Mesodermal cell (in vitro differentiated cells): ENCODE results near the gene ADCK1. TPM values are rescaled to one million over a fixed set of nuclear protein-coding genes. Genes with fewer than 3 reads are reported as not detected.
"Not testable (repeated sequence)": the region's sequence is repeated elsewhere in the genome, so short reads cannot be mapped to it uniquely, and the experiment has no call there.

Experiments
- H3K27ac ChIP-seq: 2 replicates; pipeline ENCODE4 v1.7.0; 2013; ENCODE audit warnings: mild to moderate bottlenecking, low read depth, low read length, moderate library complexity; ENCODE audit not compliant: severe bottlenecking
- H3K36me3 ChIP-seq: 2 replicates; pipeline ENCODE4 v1.7.1; 2013; ENCODE audit warnings: mild to moderate bottlenecking, low read length, moderate library complexity; ENCODE audit not compliant: control insufficient read depth, insufficient read depth
- H3K4me1 ChIP-seq: one replicate; pipeline ENCODE4 v1.7.1; 2013; ENCODE audit warnings: mild to moderate bottlenecking, low read length; ENCODE audit not compliant: insufficient read depth, control insufficient read depth, poor library complexity, severe bottlenecking
- H3K4me3 ChIP-seq: 2 replicates; pipeline ENCODE4 v1.7.0; 2013; ENCODE audit warnings: low read length, control low read depth, mild to moderate bottlenecking; ENCODE audit not compliant: insufficient read depth, poor library complexity, severe bottlenecking; ENCODE audit errors: extremely low read depth
- H3K9me3 ChIP-seq: 2 replicates; pipeline ENCODE4 v1.7.1; 2013; ENCODE audit warnings: mild to moderate bottlenecking, low read length, moderate library complexity; ENCODE audit not compliant: control insufficient read depth
- WGBS, 2 experiments: methylation state at CpG; one replicate each; pipeline ENCODE4 v1.1.5; 2013; ENCODE audit warnings: missing lambda C conversion rate in 2 of 2; ENCODE audit not compliant: insufficient coverage in 2 of 2; 5-methylcytosine and 5-hydroxymethylcytosine counted together
- polyA plus RNA-seq, 2 experiments: library from polyadenylated mRNA; stranded (reverse); fragments of 50-300 nt; gene quantifications; one replicate each; pipeline ENCODE4 v1.2.3, GENCODE V29; 2013

The ADCK1 gene
- 5.4 TPM for polyA plus RNA-seq (2013, experiment 1 of 2)
- 6.2 TPM for polyA plus RNA-seq (2013, experiment 2 of 2)

GRCh38 chr14:77799863-77800730 lies at the start of gene ADCK1:
Gene ADCK1, plus strand, starts transcription at chr14:77800109. Its CDS starts 18,870 bp downstream, at chr14:77818979.
- peaks cover 5% of the 10 kb centered on the region for H3K4me1 ChIP-seq
- peak within 1 kb of the TSS; percentile 64 for H3K4me3 ChIP-seq
- H3K36me3 ChIP-seq = no peaks in the 10 kb centered on the region
- WGBS, 2 experiments = 1 to 4% methylated on average over 48 to 64 of the region's 66 CpGs
- peak within 1 kb of the TSS; percentile 71 for H3K27ac ChIP-seq
- no peaks in the 10 kb centered on the region for H3K9me3 ChIP-seq

GRCh38 chr14:77752266-77752665 lies 47.6 kb upstream of the ADCK1 start:
- H3K4me3 ChIP-seq = no peak overlapping the region
- no peaks in the 10 kb centered on the region for H3K9me3 ChIP-seq
- no CpG with 5 or more reads among the region's 2 CpGs for WGBS, 2 experiments
- no peaks in the 10 kb centered on the region for H3K4me1 ChIP-seq
- H3K36me3 ChIP-seq = peaks cover 76% of the 10 kb centered on the region
- no peak overlapping the region for H3K27ac ChIP-seq

- H3K4me1 ChIP-seq = no peaks in the 10 kb centered on the region
- H3K36me3 ChIP-seq = peaks cover 76% of the 10 kb centered on the region
- no peak overlapping the region for H3K4me3 ChIP-seq
- H3K27ac ChIP-seq = no peak overlapping the region
- H3K9me3 ChIP-seq = no peaks in the 10 kb centered on the region
- 100% methylated on average over 1 of the region's 3 CpGs; no CpG with 5 or more reads in 1 of the 2 experiments for WGBS, 2 experiments
These were observed 47.0 kb upstream of the ADCK1 start for GRCh38 chr14:77752799-77753516.

GRCh38 chr14:77760381-77761204 lies 39.3 kb upstream of the ADCK1 start, which contains the start of gene SNW1:
Gene SNW1, minus strand, starts transcription at chr14:77761156. Its CDS starts 29 bp downstream, at chr14:77761127.
- Histone ChIP-seq H3K4me1 (no peaks in the 10 kb centered on the region), H3K4me3 (peak within 1 kb of the TSS; percentile 88), H3K27ac (peak within 1 kb of the TSS; percentile 91), H3K36me3 (peaks cover 28% of the 10 kb centered on the region), H3K9me3 (no peaks in the 10 kb centered on the region)
- 0 to 1% methylated on average over 35 to 56 of the region's 60 CpGs for whole genome bisulfite sequencing, 2 experiments

- no peaks in the 10 kb centered on the region for H3K4me1 ChIP-seq
These were observed 38.5 kb upstream of the ADCK1 start for GRCh38 chr14:77761205-77761931.

GRCh38 chr14:77763316-77763715 lies 36.6 kb upstream of the ADCK1 start:
- 14 to 44% methylated on average over 1 of the region's 1 CpG for WGBS, 2 experiments
- Histone ChIP-seq H3K27ac (no peak overlapping the region), H3K4me1 (no peaks in the 10 kb centered on the region)

More at GRCh38 chr14:77761205-77761931, 38.5 kb upstream of the ADCK1 start:
- 10 to 13% methylated on average over 6 to 15 of the region's 24 CpGs for WGBS, 2 experiments
- H3K4me3 ChIP-seq = peak overlapping the region; percentile 88
- no peaks in the 10 kb centered on the region for H3K9me3 ChIP-seq
- peak overlapping the region; percentile 91 for H3K27ac ChIP-seq
- peaks cover 20% of the 10 kb centered on the region for H3K36me3 ChIP-seq

GRCh38 chr14:77763978-77764377 lies 35.9 kb upstream of the ADCK1 start:
- Histone ChIP-seq H3K9me3 (no peaks in the 10 kb centered on the region), H3K4me3 (no peak overlapping the region), H3K4me1 (no peaks in the 10 kb centered on the region), H3K27ac (no peak overlapping the region), H3K36me3 (peaks cover 5% of the 10 kb centered on the region)
- 83 to 100% methylated on average over 1 to 2 of the region's 3 CpGs for WGBS, 2 experiments

More at GRCh38 chr14:77763316-77763715, 36.6 kb upstream of the ADCK1 start:
- no peaks in the 10 kb centered on the region for H3K9me3 ChIP-seq
- H3K36me3 ChIP-seq = peaks cover 11% of the 10 kb centered on the region
- no peak overlapping the region for H3K4me3 ChIP-seq

GRCh38 chr14:77768442-77769069 lies 31.4 kb upstream of the ADCK1 start:
- no CpG with 5 or more reads among the region's 2 CpGs for WGBS, 2 experiments

GRCh38 chr14:77773966-77774365 lies 25.9 kb upstream of the ADCK1 start:
- H3K9me3 ChIP-seq, H3K27ac ChIP-seq, H3K4me1 ChIP-seq, H3K36me3 ChIP-seq, H3K4me3 ChIP-seq: not testable (repeated sequence)
- 81 to 100% methylated on average over 1 to 2 of the region's 4 CpGs for WGBS, 2 experiments

More at GRCh38 chr14:77768442-77769069, 31.4 kb upstream of the ADCK1 start:
- not testable (repeated sequence) for H3K4me1 ChIP-seq, H3K9me3 ChIP-seq, H3K27ac ChIP-seq, H3K4me3 ChIP-seq, H3K36me3 ChIP-seq
